ENCODE measurements around the gene SHBG. TPM values are rescaled to one million over a fixed set of nuclear protein-coding genes. Genes with fewer than 3 reads are reported as not detected.
A peak's percentile ranks its signal among the peaks of the same experiment; 100 is the strongest.

Gene SHBG
- total and polyA plus RNA-seq, 2 of the 8 experiments (the other 6 are each of a cell fraction or from before 2014, with no cell fraction given): 1.1 to 1.2 TPM

DNA sequence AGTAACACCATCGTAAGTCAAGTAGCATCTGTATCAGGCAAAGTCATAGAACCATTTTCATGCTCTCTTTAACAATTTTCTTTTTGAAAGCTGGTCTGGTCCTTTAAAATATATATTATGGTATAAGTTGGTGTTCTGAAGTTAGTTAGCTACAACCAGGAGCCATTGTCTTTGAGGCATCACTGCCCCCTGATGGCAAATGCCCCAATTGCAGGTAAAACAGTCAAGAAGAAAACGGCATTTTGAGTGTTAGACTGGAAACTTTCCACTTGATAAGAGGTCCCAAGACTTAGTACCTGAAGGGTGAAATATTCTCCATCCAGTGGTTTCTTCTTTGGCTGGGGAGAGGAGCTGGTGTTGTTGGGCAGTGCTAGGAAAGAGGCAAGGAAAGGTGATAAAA lies 43.3 kb downstream of the SHBG start:
- peaks cover 0 to 4% of the 10 kb centered on the region in 2 experiments; a peak in 2 of 4 replicates for H3K79me2 ChIP-seq (ENCODE audit: control insufficient read depth in 1 of 2, insufficient read depth in 2 of 2, low read length in 2 of 2)
- H3K14ac ChIP-seq (ENCODE audit: insufficient read length): no peak overlapping the region
- peaks cover 0 to 2% of the 10 kb centered on the region in 2 experiments for H4K20me1 ChIP-seq (replicated peaks in 1 of 2; ENCODE audit: control insufficient read depth in 1 of 2, insufficient read depth in 2 of 2, low read length in 2 of 2)
- H3K23ac ChIP-seq (ENCODE audit: insufficient read length): no peak overlapping the region
- H3K56ac ChIP-seq (replicated peaks; ENCODE audit: insufficient read length, low read depth, low read length): no peak overlapping the region
- no peak overlapping the region for H2BK15ac ChIP-seq (ENCODE audit: low read length)
- H3K4ac ChIP-seq (replicated peaks; ENCODE audit: insufficient read length, low read depth, low read length): no peak overlapping the region
- H4K91ac ChIP-seq (replicated peaks; ENCODE audit: insufficient read length, low read length): no peak overlapping the region
- no peak overlapping the region for H2BK120ac ChIP-seq (replicated peaks; ENCODE audit: low read depth, low read length)
- 97% methylated on average over 2 of the region's 2 CpGs; no CpG with 5 or more reads in 1 of the 2 experiments for WGBS, 2 experiments (ENCODE audit: extremely low coverage in 1 of 2, insufficient coverage in 1 of 2, insufficient read length in 1 of 2, insufficient replicate concordance in 2 of 2, low coverage in 1 of 2, low lambda C conversion rate in 2 of 2, missing lambda C conversion rate in 1 of 2)
- H3K4me3 ChIP-seq (ENCODE audit: extremely low read depth in 1 of 4, insufficient read depth in 2 of 4, low read depth in 3 of 4, low read length in 4 of 4): no peak overlapping the region
- TF ChIP-seq, protein P1, sequence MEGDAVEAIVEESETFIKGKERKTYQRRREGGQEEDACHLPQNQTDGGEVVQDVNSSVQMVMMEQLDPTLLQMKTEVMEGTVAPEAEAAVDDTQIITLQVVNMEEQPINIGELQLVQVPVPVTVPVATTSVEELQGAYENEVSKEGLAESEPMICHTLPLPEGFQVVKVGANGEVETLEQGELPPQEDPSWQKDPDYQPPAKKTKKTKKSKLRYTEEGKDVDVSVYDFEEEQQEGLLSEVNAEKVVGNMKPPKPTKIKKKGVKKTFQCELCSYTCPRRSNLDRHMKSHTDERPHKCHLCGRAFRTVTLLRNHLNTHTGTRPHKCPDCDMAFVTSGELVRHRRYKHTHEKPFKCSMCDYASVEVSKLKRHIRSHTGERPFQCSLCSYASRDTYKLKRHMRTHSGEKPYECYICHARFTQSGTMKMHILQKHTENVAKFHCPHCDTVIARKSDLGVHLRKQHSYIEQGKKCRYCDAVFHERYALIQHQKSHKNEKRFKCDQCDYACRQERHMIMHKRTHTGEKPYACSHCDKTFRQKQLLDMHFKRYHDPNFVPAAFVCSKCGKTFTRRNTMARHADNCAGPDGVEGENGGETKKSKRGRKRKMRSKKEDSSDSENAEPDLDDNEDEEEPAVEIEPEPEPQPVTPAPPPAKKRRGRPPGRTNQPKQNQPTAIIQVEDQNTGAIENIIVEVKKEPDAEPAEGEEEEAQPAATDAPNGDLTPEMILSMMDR (IDR thresholded peaks at IDR 0.05; ENCODE audit: control extremely low read depth in 1 of 3, insufficient read depth in 1 of 3, low read depth in 1 of 3, low read length in 3 of 3): peak in 2 of 3 experiments; percentile 66 to 74; a peak in 3 of 4 replicates
- peak; percentile 79 to 85 for TF ChIP-seq RAD21 (IDR thresholded peaks at IDR 0.05 in 1 of 2, conservative IDR thresholded peaks at IDR 0.05 in 1 of 2; ENCODE audit: low read depth in 2 of 2, low read length in 2 of 2)
- no peak for TF ChIP-seq HDAC6 (IDR thresholded peaks at IDR 0.05; ENCODE audit: low read depth, low read length)
- TF ChIP-seq EGR1 (IDR thresholded peaks at IDR 0.05; ENCODE audit: borderline replicate concordance, low read depth, low read length): no peak
- no peak for TF ChIP-seq TAF1 (IDR thresholded peaks at IDR 0.05; ENCODE audit: low read depth, low read length)
- TF ChIP-seq JUN (IDR thresholded peaks at IDR 0.05; ENCODE audit: low read depth, low read length): no peak
- TF ChIP-seq TBP (IDR thresholded peaks at IDR 0.05; ENCODE audit: low read depth, low read length): no peak
- TF ChIP-seq, protein P2, sequence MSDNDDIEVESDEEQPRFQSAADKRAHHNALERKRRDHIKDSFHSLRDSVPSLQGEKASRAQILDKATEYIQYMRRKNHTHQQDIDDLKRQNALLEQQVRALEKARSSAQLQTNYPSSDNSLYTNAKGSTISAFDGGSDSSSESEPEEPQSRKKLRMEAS (IDR thresholded peaks at IDR 0.05): no peak
- peaks cover 5 to 15% (median 10%) of the 10 kb centered on the region in 4 experiments for H3K4me1 ChIP-seq (replicated peaks in 1 of 4; ENCODE audit: control insufficient read depth in 3 of 4, insufficient read depth in 4 of 4, low read length in 3 of 4)
- no peaks in the 10 kb centered on the region for H3K27me3 ChIP-seq (replicated peaks in 1 of 4; ENCODE audit: control insufficient read depth in 3 of 4, extremely low read depth in 1 of 4, insufficient read depth in 3 of 4, low read length in 3 of 4)
- H3K9ac ChIP-seq (replicated peaks in 1 of 4; ENCODE audit: extremely low read depth in 1 of 4, low read depth in 3 of 4, low read length in 3 of 4): no peak overlapping the region
- no peak overlapping the region for H2AFZ ChIP-seq (ENCODE audit: low read length)
- H3K79me1 ChIP-seq (ENCODE audit: low read depth, low read length): no peaks in the 10 kb centered on the region; the same call in 1 of the 2 replicates
- no peak overlapping the region for H3K18ac ChIP-seq (ENCODE audit: extremely low read depth, low read length)
- H3K27ac ChIP-seq (ENCODE audit: low read depth, low read length): no peak overlapping the region
- FAIRE-seq (peak; percentile 48), DNase-seq (ENCODE audit: low read depth in 1 of 2, low spot score in 2 of 2) (peak in 1 of 2 experiments; percentile 89)
- H2BK5ac ChIP-seq (ENCODE audit: low read depth, low read length): no peak overlapping the region
- ChIA-PET POLR2A (ENCODE audit: partially characterized antibody) (interaction anchor here (0.6 to 79.4 kb wide), 5 partner anchors 7 to 99 kb away, joined by 3 to 2272 read pairs (median 36); partner anchors contain the start of genes ATP1B2, FXR2, MPDU1 and SAT2), CTCF (ENCODE audit: partially characterized antibody) (interaction anchor here (0.6 to 15.7 kb wide), 22 partner anchors 9 to 110 kb away, joined by 3 to 332 read pairs (median 6); partner anchors contain the start of genes ATP1B2, EFNB3, FXR2 and MPDU1)
- H4K8ac ChIP-seq (ENCODE audit: extremely low read depth, insufficient read depth, low read length): no peak overlapping the region
- H3K4me2 ChIP-seq (ENCODE audit: insufficient read depth in 1 of 2, low read depth in 2 of 2, low read length in 2 of 2): no peak overlapping the region
- peaks cover 5 to 13% of the 10 kb centered on the region in 2 experiments; a peak in 2 of 4 replicates for H3K9me3 ChIP-seq (ENCODE audit: insufficient read depth in 2 of 2, low read depth in 1 of 2, low read length in 1 of 2)
- no peak overlapping the region for H2BK12ac ChIP-seq (ENCODE audit: low read depth, low read length)
- peaks cover 32 to 73% (median 59%) of the 10 kb centered on the region in 4 experiments for H3K36me3 ChIP-seq (ENCODE audit: control insufficient read depth in 2 of 4, insufficient read depth in 4 of 4, low read length in 3 of 4)
- H2AK5ac ChIP-seq (ENCODE audit: low read depth, low read length): no peak overlapping the region
- no peaks in the 10 kb centered on the region for H3K23me2 ChIP-seq (ENCODE audit: low read depth, low read length)
- H4K5ac ChIP-seq (ENCODE audit: insufficient read length, low read depth, low read length): no peak overlapping the region
- no peak overlapping the region for H2BK20ac ChIP-seq (ENCODE audit: low read length)
